Neural progenitor cell (in vitro differentiated cells): ENCODE results near the gene PTPN2. TPM values are rescaled to one million over a fixed set of nuclear protein-coding genes. Genes with fewer than 3 reads are reported as not detected.

Experiments used
- DNase-seq: peaks from one replicate; pipeline ENCODE4 v3.0.0-alpha.2; 2016; ENCODE audit warnings: low spot score
- H2AFZ ChIP-seq: fragments of 200-600 bp; sonication (generic); replicated peaks from 2 replicates; pipeline ENCODE4 v1.6.1; 2016; ENCODE audit warnings: antibody characterized with exemption
- H3F3A ChIP-seq: fragments of 200-600 bp; sonication (generic); 2 replicates; pipeline ENCODE4 v1.6.1; 2016; ENCODE audit warnings: antibody characterized with exemption, low read depth
- H3K27ac ChIP-seq: fragments of 200-600 bp; sonication (generic); 2 replicates; pipeline ENCODE4 v1.5.1; 2016; ENCODE audit warnings: mild to moderate bottlenecking
- H3K27me3 ChIP-seq: fragments of 200-600 bp; sonication (generic); 2 replicates; pipeline ENCODE4 v1.6.1; 2016; ENCODE audit warnings: mild to moderate bottlenecking, moderate library complexity
- H3K36me3 ChIP-seq: fragments of 200-600 bp; sonication (generic); 2 replicates; pipeline ENCODE4 v1.5.1; 2016
- H3K4me1 ChIP-seq: fragments of 200-600 bp; sonication (generic); 2 replicates; pipeline ENCODE4 v1.6.1; 2016; ENCODE audit warnings: mixed run types
- H3K4me2 ChIP-seq: fragments of 200-600 bp; sonication (generic); 2 replicates; pipeline ENCODE4 v1.6.1; 2016
- H3K4me3 ChIP-seq: fragments of 200-600 bp; sonication (generic); 2 replicates; pipeline ENCODE4 v1.5.1; 2016
- H3K79me2 ChIP-seq: fragments of 200-600 bp; sonication (generic); 2 replicates; pipeline ENCODE4 v1.6.1; 2016; ENCODE audit warnings: low read depth
- H3K9ac ChIP-seq: fragments of 200-600 bp; sonication (generic); 2 replicates; pipeline ENCODE4 v1.6.1; 2016
- H3K9me3 ChIP-seq: fragments of 200-600 bp; sonication (generic); 2 replicates; pipeline ENCODE4 v1.5.1; 2016; ENCODE audit warnings: low read depth
- H4K20me1 ChIP-seq: fragments of 200-600 bp; sonication (generic); 2 replicates; pipeline ENCODE4 v1.6.1; 2016; ENCODE audit warnings: low read depth
- H3K27ac Mint-ChIP-seq: 3 replicates; pipeline ENCODE4 v1.8.0; 2021; ENCODE audit warnings: mixed read lengths
- H3K27me3 Mint-ChIP-seq: 2 replicates; pipeline ENCODE4 v1.8.0; 2022; ENCODE audit warnings: low read depth, mild to moderate bottlenecking, inconsistent platforms, moderate library complexity, mixed read lengths; ENCODE audit not compliant: insufficient read depth
- H3K36me3 Mint-ChIP-seq: 3 replicates; pipeline ENCODE4 v1.8.0; 2021; ENCODE audit warnings: mixed read lengths
- H3K4me1 Mint-ChIP-seq: 3 replicates; pipeline ENCODE4 v1.8.0; 2021; ENCODE audit warnings: mixed read lengths
- H3K4me3 Mint-ChIP-seq: 3 replicates; pipeline ENCODE4 v1.8.0; 2021; ENCODE audit warnings: mild to moderate bottlenecking, moderate library complexity, mixed read lengths
- H3K9me3 Mint-ChIP-seq: 3 replicates; pipeline ENCODE4 v1.8.0; 2020; ENCODE audit warnings: mixed read lengths
- CTCF ChIP-seq: fragments of 200-600 bp; sonication (generic); IDR thresholded peaks from 2 replicates; pipeline ENCODE4 v1.5.1; 2017; ENCODE audit warnings: antibody characterized with exemption, mild to moderate bottlenecking
- EZH2 ChIP-seq: fragments of 200-600 bp; sonication (generic); IDR thresholded peaks from 2 replicates; pipeline ENCODE4 v1.6.1; 2017; ENCODE audit warnings: antibody characterized with exemption, mild to moderate bottlenecking, moderate library complexity
- EZH2phosphoT487 ChIP-seq: fragments of 200-600 bp; sonication (generic); IDR thresholded peaks from 2 replicates; pipeline ENCODE4 v1.6.1; 2017; ENCODE audit warnings: antibody characterized with exemption
- total RNA-seq: library from RNA; depleted of rRNA; stranded (reverse); fragments of >200 nt; gene quantifications from 2 replicates; pipeline ENCODE4 v1.2.3, GENCODE V29; 2015; ENCODE audit warnings: low replicate concordance

Gene PTPN2
- total RNA-seq, 1 donor from 2014 or later: 57.9 TPM

DNA sequence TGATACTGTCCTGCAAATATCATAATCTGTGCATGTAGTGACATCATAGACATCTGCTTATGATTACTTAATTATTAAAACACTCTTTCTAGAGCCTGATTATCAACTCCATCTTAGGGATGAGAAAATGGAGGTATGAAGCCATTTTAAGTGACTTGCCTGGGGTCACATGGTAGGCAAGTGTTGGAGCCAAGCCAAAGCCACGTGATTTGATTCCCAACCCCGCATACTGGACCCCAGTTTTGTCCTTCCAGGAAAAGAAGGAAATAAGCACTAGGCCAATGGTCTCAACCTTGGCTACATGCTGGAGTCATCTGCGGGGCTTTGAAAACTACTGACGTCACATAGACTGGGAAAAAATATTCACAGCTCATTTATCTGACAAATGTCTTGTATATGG, 44.2 kb upstream of the PTPN2 start:
- Mint-ChIP-seq H3K27me3 (peaks cover 3% of the 10 kb centered on the region), H3K4me3 (no peak overlapping the region), H3K9me3 (no peaks in the 10 kb centered on the region), H3K27ac (no peak overlapping the region), H3K36me3 (no peaks in the 10 kb centered on the region), H3K4me1 (peaks cover under 1% of the 10 kb centered on the region)
- Histone ChIP-seq H3K36me3 (no peaks in the 10 kb centered on the region), H3F3A (no peaks in the 10 kb centered on the region), H3K27ac (no peak overlapping the region), H3K9ac (no peak overlapping the region), H3K9me3 (no peaks in the 10 kb centered on the region), H2AFZ (no peak overlapping the region), H4K20me1 (no peaks in the 10 kb centered on the region), H3K4me2 (no peak overlapping the region), H3K27me3 (peaks cover 8% of the 10 kb centered on the region), H3K4me1 (peaks cover 4% of the 10 kb centered on the region), H3K79me2 (no peaks in the 10 kb centered on the region), H3K4me3 (no peak overlapping the region)
- no peak for TF ChIP-seq EZH2
- TF ChIP-seq CTCF: no peak
- TF ChIP-seq EZH2phosphoT487: no peak
- DNase-seq: no peak

- Histone ChIP-seq H3K9me3 (no peaks in the 10 kb centered on the region), H3K36me3 (no peaks in the 10 kb centered on the region), H3K27ac (no peak overlapping the region), H4K20me1 (no peaks in the 10 kb centered on the region), H3K4me3 (no peak overlapping the region), H3K4me2 (no peak overlapping the region), H3K9ac (no peak overlapping the region), H3K79me2 (no peaks in the 10 kb centered on the region), H2AFZ (peak overlapping the region; percentile 34), H3F3A (no peaks in the 10 kb centered on the region), H3K27me3 (no peaks in the 10 kb centered on the region), H3K4me1 (no peaks in the 10 kb centered on the region)
- H3K4me1 Mint-ChIP-seq: no peaks in the 10 kb centered on the region
- TF ChIP-seq EZH2phosphoT487: no peak
- no peak for TF ChIP-seq CTCF
- TF ChIP-seq EZH2: no peak
- H3K27me3 Mint-ChIP-seq: peaks cover 5% of the 10 kb centered on the region
- no peak overlapping the region for H3K4me3 Mint-ChIP-seq
- no peaks in the 10 kb centered on the region for H3K9me3 Mint-ChIP-seq
- DNase-seq: no peak
- no peak overlapping the region for H3K27ac Mint-ChIP-seq
- no peaks in the 10 kb centered on the region for H3K36me3 Mint-ChIP-seq
These were observed 40.6 kb upstream of the PTPN2 start for GRCh38 chr18:12924616-12925015.

DNA sequence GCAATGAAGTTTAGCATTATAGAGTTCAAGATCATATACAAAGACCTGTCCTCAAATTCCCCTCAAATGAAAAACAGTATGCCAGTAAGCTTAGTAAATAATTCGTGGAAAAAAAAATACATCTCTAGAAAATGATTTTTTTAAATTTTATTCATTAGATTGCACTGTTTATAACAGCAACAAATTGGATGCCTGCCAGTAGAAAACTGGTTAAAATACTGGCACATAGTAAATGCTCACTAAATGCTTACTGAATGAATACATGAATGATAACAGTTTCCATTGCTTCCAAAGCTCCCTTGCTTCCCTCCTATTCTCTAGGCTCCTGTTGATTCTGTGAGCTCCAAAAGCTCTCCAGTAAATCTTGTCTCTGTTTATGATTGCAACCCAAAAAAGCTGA, 38.2 kb upstream of the PTPN2 start:
- Mint-ChIP-seq H3K27ac (no peak overlapping the region), H3K4me3 (no peak overlapping the region), H3K36me3 (no peaks in the 10 kb centered on the region), H3K27me3 (peaks cover 5% of the 10 kb centered on the region), H3K4me1 (no peaks in the 10 kb centered on the region), H3K9me3 (no peaks in the 10 kb centered on the region)
- H3K79me2 ChIP-seq: no peaks in the 10 kb centered on the region
- no peak overlapping the region for H3K27ac ChIP-seq
- no peak overlapping the region for H3K9ac ChIP-seq
- no peaks in the 10 kb centered on the region for H3K27me3 ChIP-seq
- no peak overlapping the region for H3K4me2 ChIP-seq
- H2AFZ ChIP-seq: no peak overlapping the region
- no peaks in the 10 kb centered on the region for H3K36me3 ChIP-seq
- TF ChIP-seq CTCF (no peak), EZH2phosphoT487 (no peak), EZH2 (no peak)
- DNase-seq: no peak
- H3K4me3 ChIP-seq: no peak overlapping the region
- H4K20me1 ChIP-seq: no peaks in the 10 kb centered on the region
- no peaks in the 10 kb centered on the region for H3F3A ChIP-seq
- no peaks in the 10 kb centered on the region for H3K9me3 ChIP-seq
- no peaks in the 10 kb centered on the region for H3K4me1 ChIP-seq

DNA sequence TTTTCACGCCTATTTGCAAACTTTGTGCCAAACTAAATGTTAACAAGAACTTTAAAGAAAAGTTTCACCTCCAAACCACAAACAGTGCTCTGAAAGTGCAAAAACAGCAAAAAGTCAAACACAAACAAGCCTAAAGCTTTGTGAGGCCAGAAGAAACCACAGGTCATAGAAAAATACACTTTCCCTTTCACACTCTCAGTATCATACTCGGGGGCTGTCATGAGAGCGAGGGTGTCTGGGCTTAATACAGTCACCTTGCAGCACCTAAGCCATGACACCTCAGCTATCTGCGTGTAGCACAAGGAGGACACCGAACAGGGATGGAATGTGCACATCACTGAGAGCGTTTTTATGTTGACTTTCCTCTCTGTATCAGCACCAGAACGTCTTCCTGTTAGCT, 37.1 kb upstream of the PTPN2 start:
- Histone ChIP-seq H3F3A (no peaks in the 10 kb centered on the region), H3K79me2 (no peaks in the 10 kb centered on the region)
- no peaks in the 10 kb centered on the region for H3K4me1 Mint-ChIP-seq

More for the DNA sequence above, 37.1 kb upstream of the PTPN2 start:
- H3K9me3 Mint-ChIP-seq: no peaks in the 10 kb centered on the region
- no peak overlapping the region for H3K4me2 ChIP-seq
- no peaks in the 10 kb centered on the region for H4K20me1 ChIP-seq
- peaks cover 5% of the 10 kb centered on the region for H3K27me3 Mint-ChIP-seq
- H3K27ac ChIP-seq: no peak overlapping the region
- no peak for TF ChIP-seq EZH2
- TF ChIP-seq CTCF: no peak
- TF ChIP-seq EZH2phosphoT487: no peak
- H3K9ac ChIP-seq: no peak overlapping the region
- H3K36me3 Mint-ChIP-seq: no peaks in the 10 kb centered on the region
- H3K4me3 ChIP-seq: no peak overlapping the region
- H2AFZ ChIP-seq: peak overlapping the region; percentile 61
- no peaks in the 10 kb centered on the region for H3K36me3 ChIP-seq
- H3K4me1 ChIP-seq: no peaks in the 10 kb centered on the region
- DNase-seq: no peak
- H3K27me3 ChIP-seq: no peaks in the 10 kb centered on the region
- H3K4me3 Mint-ChIP-seq: no peak overlapping the region
- no peak overlapping the region for H3K27ac Mint-ChIP-seq
- H3K9me3 ChIP-seq: no peaks in the 10 kb centered on the region
